ENCODE results near the gene SRCAP.

DNA sequence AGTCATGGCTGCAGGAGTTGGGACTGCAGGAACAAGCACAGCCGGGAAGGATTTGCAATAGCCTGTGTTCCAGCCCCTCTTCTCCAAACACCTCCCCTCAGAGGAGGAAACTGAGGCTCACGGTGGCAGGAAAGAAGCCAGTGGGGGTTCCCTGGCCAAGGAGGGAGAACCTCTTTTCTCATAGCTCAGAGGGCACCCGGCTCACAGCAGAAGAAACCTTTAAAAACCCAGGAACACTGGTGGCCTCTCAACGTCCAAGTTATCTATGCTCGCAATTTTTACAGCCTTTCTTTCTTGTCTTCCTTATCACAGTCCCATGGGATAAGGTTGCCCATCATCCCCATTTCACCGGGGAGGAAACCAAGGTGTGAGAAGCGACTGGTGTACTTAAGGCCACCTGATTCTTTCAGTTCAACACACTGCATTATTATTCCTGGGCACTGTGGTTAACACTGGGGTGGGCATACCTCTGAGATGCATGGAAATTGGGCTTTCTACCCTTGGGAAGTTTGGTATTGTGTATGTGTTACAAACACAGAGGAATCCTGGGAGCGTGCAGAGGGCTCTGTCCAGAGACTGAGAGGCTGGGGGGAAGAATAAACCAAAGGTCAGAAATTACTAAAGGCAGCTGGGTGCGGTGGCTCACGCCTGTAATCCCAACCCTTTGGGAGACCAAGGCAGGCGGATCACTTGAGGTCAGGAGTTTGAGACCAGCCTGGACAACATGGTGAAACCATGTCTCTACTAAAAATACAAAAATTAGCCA lies 88.8 kb downstream of the SRCAP start:
- TF ChIP-seq CTCF (IDR thresholded peaks at IDR 0.05) (no peak), POLR2A (IDR thresholded peaks at IDR 0.05) (peak in 1 of 2 donors; percentile 20)
